PC-9 (cell line): ENCODE results near the gene CDH19.

ENCODE experiments used
- CTCF ChIP-seq: fragments of 200-600 bp; sonication (generic); conservative IDR thresholded peaks from 2 replicates; pipeline ENCODE4 v1.6.1; 2017; ENCODE audit warnings: mixed run types, antibody characterized with exemption, mild to moderate bottlenecking, moderate library complexity
- EZH2 ChIP-seq: fragments of 200-600 bp; sonication (generic); IDR thresholded peaks from 2 replicates; pipeline ENCODE4 v1.8.0; 2017; ENCODE audit warnings: antibody characterized with exemption, low read depth

DNA sequence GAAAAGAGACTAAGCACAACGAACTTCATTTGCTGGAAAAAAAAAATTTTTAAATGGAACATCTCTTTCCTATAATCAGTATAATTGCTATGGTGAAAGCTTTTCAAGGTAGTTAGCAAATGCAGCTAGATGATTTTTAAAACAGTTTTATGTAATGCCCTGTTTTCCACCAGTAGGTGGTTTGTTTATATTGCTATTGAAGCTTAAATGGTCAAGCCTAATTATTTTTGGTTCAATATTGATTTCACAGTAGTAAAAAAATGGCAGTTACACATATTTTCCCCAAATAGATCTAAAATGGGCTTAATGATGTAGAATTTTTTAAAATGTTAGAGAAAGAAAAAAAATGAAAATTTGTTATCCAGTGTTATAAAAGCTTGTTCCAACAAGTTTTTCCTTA lies 70.2 kb downstream of the CDH19 start:
- TF ChIP-seq EZH2 (no peak), CTCF (no peak)
